OCI-LY1 (cell line): ENCODE data around the gene AK5.

Experiments
- EZH2 ChIP-seq: fragments of 200-600 bp; sonication (generic), shearing (Covaris generic); IDR thresholded peaks from 2 replicates; pipeline ENCODE4 v1.8.0; 2017; ENCODE audit warnings: borderline replicate concordance, mixed run types, mild to moderate bottlenecking, antibody characterized with exemption, low read length, moderate library complexity, mixed read lengths
- TF ChIP-seq, protein P1 (sequence below): fragments of 200-600 bp; sonication (generic), shearing (Covaris generic); IDR thresholded peaks from 2 replicates; pipeline ENCODE4 v1.5.1; 2017; ENCODE audit warnings: mild to moderate bottlenecking, antibody characterized with exemption, low read length, moderate library complexity, mixed read lengths

DNA sequence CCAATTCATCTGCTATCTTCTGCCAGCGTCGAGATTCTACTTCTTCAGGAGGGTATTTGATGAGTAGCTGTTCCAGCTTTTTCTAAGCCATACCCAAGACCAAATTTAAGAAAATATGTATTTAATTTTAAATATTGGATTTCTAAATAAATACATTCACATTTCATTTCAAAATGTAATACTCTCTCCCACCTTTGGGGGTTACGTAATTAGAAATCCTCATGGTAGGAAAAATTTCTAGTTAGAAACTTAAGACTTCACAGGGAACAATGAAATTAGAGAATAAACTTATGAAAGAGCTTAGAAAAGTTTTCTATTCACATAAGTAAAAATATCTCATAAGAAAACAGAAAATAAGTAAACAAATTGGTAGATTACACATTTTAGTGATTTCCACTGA, 297.7 kb downstream of the AK5 start:
- TF ChIP-seq, protein P1, sequence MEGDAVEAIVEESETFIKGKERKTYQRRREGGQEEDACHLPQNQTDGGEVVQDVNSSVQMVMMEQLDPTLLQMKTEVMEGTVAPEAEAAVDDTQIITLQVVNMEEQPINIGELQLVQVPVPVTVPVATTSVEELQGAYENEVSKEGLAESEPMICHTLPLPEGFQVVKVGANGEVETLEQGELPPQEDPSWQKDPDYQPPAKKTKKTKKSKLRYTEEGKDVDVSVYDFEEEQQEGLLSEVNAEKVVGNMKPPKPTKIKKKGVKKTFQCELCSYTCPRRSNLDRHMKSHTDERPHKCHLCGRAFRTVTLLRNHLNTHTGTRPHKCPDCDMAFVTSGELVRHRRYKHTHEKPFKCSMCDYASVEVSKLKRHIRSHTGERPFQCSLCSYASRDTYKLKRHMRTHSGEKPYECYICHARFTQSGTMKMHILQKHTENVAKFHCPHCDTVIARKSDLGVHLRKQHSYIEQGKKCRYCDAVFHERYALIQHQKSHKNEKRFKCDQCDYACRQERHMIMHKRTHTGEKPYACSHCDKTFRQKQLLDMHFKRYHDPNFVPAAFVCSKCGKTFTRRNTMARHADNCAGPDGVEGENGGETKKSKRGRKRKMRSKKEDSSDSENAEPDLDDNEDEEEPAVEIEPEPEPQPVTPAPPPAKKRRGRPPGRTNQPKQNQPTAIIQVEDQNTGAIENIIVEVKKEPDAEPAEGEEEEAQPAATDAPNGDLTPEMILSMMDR: no peak
- no peak for TF ChIP-seq EZH2
